HUES48 (cell line): ENCODE results near the gene ASH1L.
"Not testable (repeated sequence)": the region's sequence is repeated elsewhere in the genome, so short reads cannot be mapped to it uniquely, and the experiment has no call there.

Experiments used
- H3K27ac ChIP-seq: one replicate; pipeline ENCODE4 v1.7.0; 2013; ENCODE audit warnings: low read depth, low read length, inconsistent platforms
- H3K27me3 ChIP-seq: 2 replicates; pipeline ENCODE4 v1.6.1; 2013; ENCODE audit warnings: mild to moderate bottlenecking, low read length; ENCODE audit not compliant: control insufficient read depth, insufficient read depth
- H3K36me3 ChIP-seq: 2 replicates; pipeline ENCODE4 v1.6.1; 2013; ENCODE audit warnings: low read length; ENCODE audit not compliant: control insufficient read depth, insufficient read depth
- H3K4me1 ChIP-seq: 2 replicates; pipeline ENCODE4 v1.6.1; 2013; ENCODE audit warnings: mild to moderate bottlenecking, low read length; ENCODE audit not compliant: control insufficient read depth, insufficient read depth
- H3K4me3 ChIP-seq: 2 replicates; pipeline ENCODE4 v1.5.1; 2013; ENCODE audit warnings: mild to moderate bottlenecking, low read depth, low read length
- H3K9ac ChIP-seq: 2 replicates; pipeline ENCODE4 v1.6.1; 2013; ENCODE audit warnings: mild to moderate bottlenecking, low read depth, low read length, moderate library complexity
- H3K9me3 ChIP-seq: 2 replicates; pipeline ENCODE4 v1.6.1; 2013; ENCODE audit warnings: low read length; ENCODE audit not compliant: control insufficient read depth, insufficient read depth

ASH1L gene

GRCh38 chr1:155433831-155434389, 128.7 kb downstream of the ASH1L start:
- H3K4me1 ChIP-seq, H3K9ac ChIP-seq, H3K27ac ChIP-seq, H3K27me3 ChIP-seq, H3K4me3 ChIP-seq, H3K9me3 ChIP-seq: not testable (repeated sequence)
- peaks cover 30% of the 10 kb centered on the region for H3K36me3 ChIP-seq

GRCh38 chr1:155433128-155433830, 129.3 kb downstream of the ASH1L start:
- peaks cover 24% of the 10 kb centered on the region for H3K36me3 ChIP-seq
- not testable (repeated sequence) for H3K9ac ChIP-seq, H3K4me3 ChIP-seq, H3K4me1 ChIP-seq, H3K27me3 ChIP-seq, H3K27ac ChIP-seq, H3K9me3 ChIP-seq

GRCh38 chr1:155424091-155424490, 138.5 kb downstream of the ASH1L start:
- Histone ChIP-seq H3K9ac (no peak overlapping the region), H3K4me1 (no peaks in the 10 kb centered on the region), H3K27me3 (no peaks in the 10 kb centered on the region), H3K4me3 (no peak overlapping the region), H3K9me3 (peaks cover 4% of the 10 kb centered on the region; the same call in 1 of the 2 replicates), H3K36me3 (no peaks in the 10 kb centered on the region), H3K27ac (no peak overlapping the region)

- Histone ChIP-seq H3K9me3 (no peaks in the 10 kb centered on the region), H3K4me1 (no peaks in the 10 kb centered on the region), H3K36me3 (no peaks in the 10 kb centered on the region), H3K4me3 (no peak overlapping the region), H3K27ac (no peak overlapping the region), H3K27me3 (no peaks in the 10 kb centered on the region), H3K9ac (no peak overlapping the region)
These were observed 141.8 kb downstream of the ASH1L start for GRCh38 chr1:155420788-155421187.

- H3K27ac ChIP-seq, H3K4me1 ChIP-seq, H3K9ac ChIP-seq, H3K9me3 ChIP-seq, H3K27me3 ChIP-seq, H3K4me3 ChIP-seq: not testable (repeated sequence)
- peaks cover 22% of the 10 kb centered on the region for H3K36me3 ChIP-seq
These were observed 150.8 kb downstream of the ASH1L start for GRCh38 chr1:155411840-155412239.

- Histone ChIP-seq H3K4me1 (no peaks in the 10 kb centered on the region), H3K27ac (no peak overlapping the region), H3K9ac (no peak overlapping the region), H3K36me3 (peaks cover 22% of the 10 kb centered on the region), H3K9me3 (no peaks in the 10 kb centered on the region), H3K4me3 (no peak overlapping the region), H3K27me3 (no peaks in the 10 kb centered on the region)
These were observed 151.7 kb downstream of the ASH1L start for GRCh38 chr1:155410931-155411330.

GRCh38 chr1:155396874-155397476, 165.6 kb downstream of the ASH1L start:
- Histone ChIP-seq H3K9ac (no peak overlapping the region), H3K36me3 (peaks cover 24% of the 10 kb centered on the region), H3K4me1 (no peaks in the 10 kb centered on the region), H3K27me3 (no peaks in the 10 kb centered on the region), H3K9me3 (no peaks in the 10 kb centered on the region), H3K4me3 (no peak overlapping the region), H3K27ac (no peak overlapping the region)

GRCh38 chr1:155392898-155393411, 169.6 kb downstream of the ASH1L start:
- no peak overlapping the region for H3K27ac ChIP-seq
- peaks cover 25% of the 10 kb centered on the region for H3K36me3 ChIP-seq
- H3K27me3 ChIP-seq, result no peaks in the 10 kb centered on the region
- H3K9me3 ChIP-seq, result no peaks in the 10 kb centered on the region
- no peak overlapping the region for H3K4me3 ChIP-seq
- no peak overlapping the region for H3K9ac ChIP-seq
- no peaks in the 10 kb centered on the region for H3K4me1 ChIP-seq

GRCh38 chr1:155389826-155390225, 172.8 kb downstream of the ASH1L start:
- Histone ChIP-seq H3K9ac (no peak overlapping the region), H3K36me3 (peaks cover 14% of the 10 kb centered on the region), H3K4me1 (no peaks in the 10 kb centered on the region), H3K27ac (no peak overlapping the region), H3K9me3 (no peaks in the 10 kb centered on the region), H3K27me3 (no peaks in the 10 kb centered on the region), H3K4me3 (no peak overlapping the region)

GRCh38 chr1:155385836-155386235, 176.8 kb downstream of the ASH1L start:
- not testable (repeated sequence) for H3K9ac ChIP-seq

GRCh38 chr1:155383406-155383805, 179.2 kb downstream of the ASH1L start:
- H3K9ac ChIP-seq, result no peak overlapping the region
- no peak overlapping the region for H3K4me3 ChIP-seq
- H3K27me3 ChIP-seq, result no peaks in the 10 kb centered on the region
- H3K27ac ChIP-seq, result no peak overlapping the region
- H3K9me3 ChIP-seq, result no peaks in the 10 kb centered on the region
- H3K4me1 ChIP-seq, result peaks cover 6% of the 10 kb centered on the region; the same call in 1 of the 2 replicates
- H3K36me3 ChIP-seq, result peaks cover 13% of the 10 kb centered on the region

More at GRCh38 chr1:155385836-155386235, 176.8 kb downstream of the ASH1L start:
- H3K4me3 ChIP-seq, H3K9me3 ChIP-seq, H3K27me3 ChIP-seq, H3K27ac ChIP-seq, H3K36me3 ChIP-seq, H3K4me1 ChIP-seq: not testable (repeated sequence)
